Prostate gland (tissue), 2 donors: ENCODE measurements around the gene ASAP3.

Experiments
- CTCF ChIP-seq, 4 experiments: fragments of 200-600 bp in 2 of 4; fragments of 450-650 bp in 2 of 4; sonication (generic) in 2 of 4; IDR thresholded peaks; 1 replicate in 3 of 4; 2 replicates in 1 of 4; pipeline ENCODE4 v1.5.1; 2016 to 2019; ENCODE audit warnings: antibody characterized with exemption in 4 of 4, mild to moderate bottlenecking in 2 of 4, moderate library complexity in 2 of 4
- POLR2A ChIP-seq: fragments of 450-650 bp; IDR thresholded peaks from one replicate; pipeline ENCODE4 v1.6.1; 2016; ENCODE audit warnings: antibody characterized with exemption, mild to moderate bottlenecking
- POLR2AphosphoS5 ChIP-seq: sonication (generic); formaldehyde crosslinking; IDR thresholded peaks from one replicate; pipeline ENCODE4 v1.6.1; 2017; ENCODE audit warnings: antibody characterized with exemption

GRCh38 chr1:23480187-23481025 is 3.6 kb downstream of the ASAP3 start:
- TF ChIP-seq CTCF (IDR thresholded peaks at IDR 0.05) (no peak), POLR2A (no peak), POLR2AphosphoS5 (no peak)
